ENCODE results near the gene PLXNA4.

The PLXNA4 gene

GRCh38 chr7:132149436-132150304, 426.6 kb downstream of the PLXNA4 start:
- DNase-seq (ENCODE audit: low read depth in 2 of 2): no peak

- no peak for DNase-seq (ENCODE audit: low read depth in 2 of 2)
These were observed 427.4 kb downstream of the PLXNA4 start for GRCh38 chr7:132148876-132149275.

GRCh38 chr7:132145466-132145865, 430.8 kb downstream of the PLXNA4 start:
- DNase-seq (ENCODE audit: low read depth in 2 of 2): no peak

- DNase-seq (ENCODE audit: low read depth in 2 of 2): no peak
These were observed 431.2 kb downstream of the PLXNA4 start for GRCh38 chr7:132145063-132145462.

GRCh38 chr7:132142006-132142405, 434.3 kb downstream of the PLXNA4 start:
- no peak for DNase-seq (ENCODE audit: low read depth in 2 of 2)

GRCh38 chr7:132141109-132141508, 435.2 kb downstream of the PLXNA4 start:
- no peak for DNase-seq (ENCODE audit: low read depth in 2 of 2)

- DNase-seq (ENCODE audit: low read depth in 2 of 2): no peak
These were observed 435.9 kb downstream of the PLXNA4 start for GRCh38 chr7:132140341-132140740.

GRCh38 chr7:132138817-132139216, 437.5 kb downstream of the PLXNA4 start:
- no peak for DNase-seq (ENCODE audit: low read depth in 2 of 2)

GRCh38 chr7:132137681-132138080, 438.6 kb downstream of the PLXNA4 start:
- no peak for DNase-seq (ENCODE audit: low read depth in 2 of 2)

- no peak for DNase-seq (ENCODE audit: low read depth in 2 of 2)
These were observed 440.4 kb downstream of the PLXNA4 start for GRCh38 chr7:132135746-132136385.

- DNase-seq (ENCODE audit: low read depth in 2 of 2): no peak
These were observed 441.3 kb downstream of the PLXNA4 start for GRCh38 chr7:132134814-132135445.

- no peak for DNase-seq (ENCODE audit: low read depth in 2 of 2)
These were observed 442.8 kb downstream of the PLXNA4 start for GRCh38 chr7:132133501-132133900.

GRCh38 chr7:132131196-132131595, 445.1 kb downstream of the PLXNA4 start:
- no peak for DNase-seq (ENCODE audit: low read depth in 2 of 2)

GRCh38 chr7:132130497-132130896, 445.8 kb downstream of the PLXNA4 start:
- no peak for DNase-seq (ENCODE audit: low read depth in 2 of 2)

- no peak for DNase-seq (ENCODE audit: low read depth in 2 of 2)
These were observed 450.2 kb downstream of the PLXNA4 start for GRCh38 chr7:132125872-132126595.

GRCh38 chr7:132125096-132125495, 451.2 kb downstream of the PLXNA4 start:
- DNase-seq (ENCODE audit: low read depth in 2 of 2): no peak

GRCh38 chr7:132124575-132124974, 451.7 kb downstream of the PLXNA4 start:
- no peak for DNase-seq (ENCODE audit: low read depth in 2 of 2)

GRCh38 chr7:132123773-132124172, 452.5 kb downstream of the PLXNA4 start:
- DNase-seq (ENCODE audit: low read depth in 2 of 2): no peak

- no peak for DNase-seq (ENCODE audit: low read depth in 2 of 2)
These were observed 453.4 kb downstream of the PLXNA4 start for GRCh38 chr7:132122901-132123300.

- DNase-seq (ENCODE audit: low read depth in 2 of 2): no peak
These were observed 454.3 kb downstream of the PLXNA4 start for GRCh38 chr7:132121987-132122386.

- DNase-seq (ENCODE audit: low read depth in 2 of 2): no peak
These were observed 457.6 kb downstream of the PLXNA4 start for GRCh38 chr7:132118641-132119040.

- no peak for DNase-seq (ENCODE audit: low read depth in 2 of 2)
These were observed 458.6 kb downstream of the PLXNA4 start for GRCh38 chr7:132117636-132118035.
